Putamen (tissue), 1 donor: ENCODE results near the gene GLA.

ENCODE experiments used
- DNase-seq: peaks from one replicate; pipeline ENCODE4 v3.0.0-alpha.2; 2016; ENCODE audit warnings: low spot score

The GLA gene

DNA sequence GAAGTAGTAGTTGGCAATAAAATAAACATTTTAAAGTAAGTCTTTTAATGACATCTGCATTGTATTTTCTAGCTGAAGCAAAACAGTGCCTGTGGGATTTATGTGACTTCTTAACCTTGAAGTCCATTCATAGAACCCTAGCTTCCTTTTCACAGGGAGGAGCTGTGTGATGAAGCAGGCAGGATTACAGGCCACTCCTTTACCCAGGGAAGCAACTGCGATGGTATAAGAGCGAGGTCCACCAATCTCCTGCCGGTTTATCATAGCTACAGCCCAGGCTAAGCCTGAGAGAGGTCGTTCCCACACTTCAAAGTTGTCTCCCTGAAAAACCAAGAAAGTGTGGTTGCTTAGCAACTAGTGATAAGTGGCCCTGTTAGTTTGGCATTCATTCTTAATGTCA lies 9.9 kb downstream of the GLA start:
- no peak for DNase-seq

DNA sequence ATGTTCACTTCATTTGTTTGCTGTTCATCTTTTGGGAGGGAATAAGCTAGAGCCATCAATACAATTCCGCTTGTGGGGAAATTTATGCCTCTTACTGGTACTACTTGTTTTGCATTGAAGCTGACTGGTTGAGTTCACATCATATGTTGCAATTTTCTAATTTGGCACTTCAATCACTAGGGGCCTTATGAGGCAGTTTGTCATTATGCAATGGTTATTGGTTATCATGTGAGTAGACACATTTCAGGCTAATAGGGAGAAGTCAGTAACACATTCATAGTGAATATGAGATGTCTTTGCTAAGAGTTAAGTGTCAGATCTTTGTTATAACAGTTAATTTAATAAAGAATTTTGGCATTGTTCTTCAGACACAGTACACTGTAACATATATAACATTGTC lies 11.9 kb downstream of the GLA start:
- no peak for DNase-seq

GRCh38 chrX:101394372-101394771 lies 13.4 kb downstream of the GLA start:
- no peak for DNase-seq

- DNase-seq, result no peak
These were observed 14.0 kb downstream of the GLA start for GRCh38 chrX:101393530-101394305.

DNA sequence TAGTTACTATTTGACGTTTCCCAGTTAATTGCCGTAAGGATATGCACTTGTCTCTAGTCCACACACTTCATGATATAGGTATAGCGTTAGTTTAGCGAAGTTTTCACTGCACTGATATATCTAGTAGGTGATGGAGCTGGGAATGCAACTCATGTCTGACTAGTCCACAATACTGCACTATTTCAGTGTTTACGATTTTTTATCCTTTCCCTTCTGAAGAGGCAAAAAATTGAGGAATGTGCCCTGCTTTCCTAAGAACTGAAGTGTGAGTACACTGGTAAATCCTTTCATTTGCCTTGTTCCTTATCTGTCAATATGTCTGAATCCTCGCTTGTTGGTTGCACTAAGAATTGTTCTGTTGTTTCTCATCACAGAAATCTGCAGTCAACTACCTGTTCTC lies 15.9 kb downstream of the GLA start:
- DNase-seq, result no peak

DNA sequence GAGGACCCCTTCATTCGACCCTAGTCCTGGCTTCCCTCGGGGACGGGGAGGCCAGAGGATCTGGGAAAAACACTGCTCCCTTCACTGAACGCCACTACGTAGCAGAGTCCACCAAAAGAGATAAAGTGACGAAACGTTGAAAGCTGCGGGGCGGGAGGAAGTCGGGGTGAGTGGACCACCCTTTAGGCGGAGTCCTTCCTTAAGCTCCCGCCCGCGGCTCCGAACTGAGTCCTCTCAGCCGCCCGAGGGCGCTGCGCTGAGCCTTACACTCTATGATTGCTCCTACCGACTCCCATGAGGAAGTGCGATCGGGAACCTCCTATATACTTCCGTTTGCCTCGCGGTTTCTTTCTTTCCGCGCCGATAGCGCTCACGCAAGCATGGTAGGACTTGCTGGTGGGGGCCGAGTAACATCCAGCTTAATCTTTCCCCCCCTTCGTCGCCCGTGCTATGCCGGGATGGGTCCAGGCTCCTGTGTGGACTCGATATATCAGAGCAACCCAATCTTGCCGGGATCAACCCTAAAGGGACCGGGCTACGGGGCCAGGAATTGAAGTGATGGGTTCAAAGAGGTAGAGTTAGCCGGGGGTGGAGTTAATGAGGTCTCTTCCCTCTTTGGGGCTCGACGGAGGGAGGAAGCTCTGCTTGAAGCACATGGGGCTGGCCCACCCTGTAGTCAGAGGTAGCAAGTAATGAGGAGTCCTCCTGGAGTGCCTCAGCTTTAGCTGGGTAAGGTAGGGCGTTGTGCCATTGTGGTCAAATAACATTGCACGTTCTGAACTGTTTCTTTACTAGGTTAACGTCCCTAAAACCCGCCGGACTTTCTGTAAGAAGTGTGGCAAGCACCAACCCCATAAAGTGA lies 16.8 kb downstream of the GLA start, which contains the start of gene RPL36A:
Gene RPL36A, plus strand, starts transcription at position 348 of the 862 bp plus-strand sequence. Its CDS starts 33 bp downstream, at position 381.
- DNase-seq, result peak; percentile 78

DNA sequence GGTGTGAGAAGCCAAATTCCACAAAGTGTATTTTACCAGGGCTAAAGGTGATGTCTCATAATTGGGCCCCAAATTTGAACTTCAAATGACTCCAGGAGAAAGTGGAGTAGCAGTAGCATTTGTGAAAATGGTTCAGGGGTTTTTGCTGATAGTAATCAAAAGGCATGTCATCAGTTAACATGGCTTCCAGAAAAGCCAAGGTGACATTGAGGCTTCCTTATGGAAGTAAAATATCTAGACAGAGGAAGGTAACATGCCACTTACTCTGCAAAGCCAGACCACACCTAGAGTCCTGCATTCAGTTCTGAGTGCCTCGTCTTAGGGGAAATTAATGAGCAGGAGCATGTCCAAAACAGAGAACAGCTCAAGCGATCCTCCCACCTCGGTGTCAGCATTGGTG lies 19.1 kb downstream of the GLA start:
- DNase-seq, result no peak

- no peak for DNase-seq
These were observed 21.2 kb downstream of the GLA start for GRCh38 chrX:101386542-101386885.

DNA sequence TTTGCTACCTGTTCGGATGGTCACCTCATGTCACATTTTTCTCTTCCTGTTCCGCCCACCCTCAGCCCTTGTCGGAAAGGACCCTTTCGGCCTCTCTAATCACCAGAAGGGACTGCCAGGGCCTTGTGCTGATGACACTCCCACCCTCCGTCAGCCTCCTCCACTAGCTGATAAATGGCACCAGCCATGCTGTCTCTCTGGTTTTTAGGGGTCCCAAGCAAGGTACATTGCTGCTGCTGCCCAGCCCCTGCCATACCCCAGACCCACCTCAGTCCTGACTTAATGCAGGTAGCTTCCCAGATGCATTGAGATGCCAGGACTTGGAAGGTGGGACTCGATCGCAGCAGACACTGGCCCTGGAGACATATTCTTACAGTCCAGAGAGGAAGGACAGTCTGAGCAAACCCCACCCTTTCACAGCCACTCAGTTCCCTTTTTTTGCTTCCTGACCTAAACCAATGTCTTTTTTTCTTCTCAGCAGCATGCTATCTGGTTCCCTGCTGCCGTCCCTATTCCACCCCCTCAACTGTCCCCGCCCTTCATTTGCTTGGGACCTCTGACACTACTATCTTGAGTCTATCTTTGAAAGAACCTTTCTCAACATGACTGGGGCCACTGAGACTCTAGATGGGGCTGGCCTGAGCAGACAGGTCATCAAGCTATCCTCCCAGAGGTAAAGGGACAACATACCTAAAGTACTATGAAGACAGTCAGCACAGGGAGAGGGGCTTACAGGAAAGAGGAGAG lies 21.8 kb downstream of the GLA start, which contains the start of gene BTK:
Gene BTK, minus strand, starts transcription at position 397 of the 747 bp plus-strand sequence. CDS start 10,907 bp downstream, outside the sequence.
- no peak for DNase-seq

GRCh38 chrX:101385026-101385684 lies 22.6 kb downstream of the GLA start:
- no peak for DNase-seq

DNA sequence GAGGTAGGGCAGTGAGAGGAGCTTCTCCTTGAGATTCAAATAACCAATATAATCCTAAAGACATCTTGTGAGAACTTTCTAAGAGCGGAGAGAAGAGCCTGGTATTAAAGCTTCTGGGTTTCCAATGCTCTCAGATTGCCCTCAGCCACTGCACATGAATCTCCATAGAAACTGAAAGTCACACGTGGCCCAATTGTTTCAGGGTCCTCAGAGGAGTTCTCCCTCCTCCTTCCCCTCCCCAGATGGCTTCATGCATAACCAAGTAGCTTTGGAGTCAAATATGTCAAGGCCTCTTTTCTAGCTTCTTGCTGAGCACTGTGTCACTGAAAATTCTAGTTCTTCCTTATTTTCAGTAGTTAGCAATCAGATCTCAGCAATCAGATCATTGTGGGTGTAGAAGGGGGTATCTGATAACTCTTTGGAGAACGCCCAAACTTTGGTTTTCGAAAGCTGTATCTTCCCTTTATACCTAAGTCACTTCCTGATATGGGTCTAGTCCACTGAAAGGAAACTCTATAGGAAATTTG lies 24.0 kb downstream of the GLA start:
- DNase-seq, result no peak

DNA sequence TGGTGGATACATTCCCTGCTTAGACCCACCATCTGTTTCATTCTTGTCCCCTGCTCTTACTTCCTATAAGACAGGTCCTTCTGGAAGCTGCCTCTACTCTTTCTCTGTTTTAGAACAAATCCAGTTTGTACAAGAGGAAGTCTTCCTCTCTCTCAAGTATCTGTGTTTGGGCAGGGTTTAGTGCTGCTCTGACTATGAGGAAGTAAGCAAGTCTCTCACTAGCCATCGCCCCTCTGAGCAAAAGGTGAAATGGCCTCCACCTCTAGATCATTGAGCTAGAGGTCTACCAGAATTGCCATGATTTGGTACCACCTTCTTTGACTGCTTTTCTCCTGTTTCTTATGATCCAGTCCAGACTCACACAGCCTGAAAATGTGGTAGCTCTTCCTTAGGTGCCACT lies 30.2 kb downstream of the GLA start:
- DNase-seq, result no peak

DNA sequence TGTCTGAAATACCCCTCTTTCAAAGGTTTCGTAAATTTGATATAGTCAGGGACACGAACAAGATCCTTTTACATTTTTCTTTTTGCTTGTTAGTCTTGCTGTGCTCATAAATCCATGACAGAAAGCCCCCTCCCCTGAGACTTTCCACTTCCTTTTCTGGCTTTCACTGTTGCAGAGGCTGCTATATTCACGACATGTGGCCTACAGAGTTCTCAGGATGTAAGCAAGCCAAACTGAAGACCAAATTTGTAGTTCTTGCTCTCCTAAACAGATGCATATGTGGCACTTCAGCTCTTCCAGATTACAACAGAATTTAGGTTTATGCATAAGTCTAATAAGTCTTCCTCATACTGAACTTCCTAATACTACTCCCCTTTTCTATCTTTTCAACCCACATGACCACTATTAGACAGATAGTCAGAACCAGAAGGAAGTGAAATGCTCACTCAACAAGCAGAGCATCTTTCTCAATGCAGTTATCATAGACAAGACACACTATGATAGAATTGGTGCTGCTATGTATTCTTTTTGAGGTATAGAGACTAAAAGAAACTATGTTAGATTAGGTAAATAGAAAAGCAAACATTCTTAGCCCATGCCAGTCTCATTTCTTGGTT lies 36.7 kb downstream of the GLA start:
- no peak for DNase-seq

GRCh38 chrX:101369687-101370086 lies 38.0 kb downstream of the GLA start:
- no peak for DNase-seq

- no peak for DNase-seq
These were observed 38.9 kb downstream of the GLA start for GRCh38 chrX:101368800-101369199.

GRCh38 chrX:101365301-101365795 lies 42.4 kb downstream of the GLA start:
- DNase-seq, result no peak

- DNase-seq, result no peak
These were observed 45.0 kb downstream of the GLA start for GRCh38 chrX:101362757-101363156.

DNA sequence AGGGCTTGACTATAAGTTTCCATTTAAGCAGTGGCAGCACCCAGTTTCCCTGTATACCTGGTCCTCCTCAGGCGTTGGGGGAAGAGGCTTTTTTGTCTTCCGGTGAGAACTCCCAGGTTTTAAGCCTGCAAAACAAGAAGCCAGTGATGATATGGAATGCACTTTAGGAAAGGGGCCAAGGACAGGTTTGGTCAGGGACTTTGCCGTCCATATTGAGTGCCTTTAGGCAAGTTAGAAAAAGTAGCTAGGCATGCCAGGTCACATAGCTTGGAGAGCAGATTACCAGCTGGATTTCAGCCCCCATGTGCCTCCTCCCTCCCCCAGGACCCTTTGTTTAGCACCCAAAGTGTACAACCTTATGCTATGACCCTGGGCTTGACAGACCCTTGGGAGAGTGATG lies 45.6 kb downstream of the GLA start:
- DNase-seq, result no peak

GRCh38 chrX:101360390-101360789 lies 47.3 kb downstream of the GLA start:
- DNase-seq, result no peak

DNA sequence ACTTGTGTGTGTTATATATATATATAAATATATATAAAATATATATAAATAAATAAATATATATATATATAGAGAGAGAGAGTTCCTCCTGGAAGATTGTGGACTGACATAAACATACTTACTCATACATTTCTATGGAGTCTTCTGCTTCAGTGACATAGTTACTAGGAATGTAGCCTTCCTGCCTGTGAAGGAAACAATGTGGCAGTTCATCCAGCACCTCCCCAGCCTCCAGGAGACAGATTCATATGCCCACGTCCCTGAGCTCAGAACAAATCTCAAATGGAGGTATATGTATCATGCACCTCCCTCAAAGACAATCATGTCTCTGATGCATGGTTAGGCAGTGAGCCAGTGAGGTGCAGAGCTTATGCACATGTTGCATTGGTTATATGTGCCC lies 47.8 kb downstream of the GLA start:
- DNase-seq, result no peak
